Cerebellar cortex (tissue), 1 donor: ENCODE results near the gene IPO13.

Experiments used
- DNase-seq: peaks from one replicate; pipeline ENCODE4 v3.0.0-alpha.2; 2015; ENCODE audit warnings: low spot score

The IPO13 gene

GRCh38 chr1:44012941-44013609 lies 66.3 kb downstream of the IPO13 start:
- no peak for DNase-seq

- no peak for DNase-seq
Measured at GRCh38 chr1:44013949-44014348, 67.2 kb downstream of the IPO13 start.

GRCh38 chr1:44014365-44015104 lies 67.8 kb downstream of the IPO13 start:
- no peak for DNase-seq

- no peak for DNase-seq
Measured at GRCh38 chr1:44015206-44015605, 68.5 kb downstream of the IPO13 start.

- DNase-seq = no peak
Measured at GRCh38 chr1:44016041-44016889, 69.5 kb downstream of the IPO13 start.

- DNase-seq = no peak
Measured at GRCh38 chr1:44016890-44017400, 70.2 kb downstream of the IPO13 start.
